Fibroblast of gingiva (primary cell): ENCODE measurements around the gene BRIX1.
A peak's percentile ranks its signal among the peaks of the same experiment; 100 is the strongest.
"Not testable (repeated sequence)": the region's sequence is repeated elsewhere in the genome, so short reads cannot be mapped to it uniquely, and the experiment has no call there.

Source experiments
- DNase-seq: peaks from one replicate; pipeline ENCODE4 v3.0.0-alpha.2; 2011; ENCODE audit warnings: low read depth

BRIX1 gene

DNA sequence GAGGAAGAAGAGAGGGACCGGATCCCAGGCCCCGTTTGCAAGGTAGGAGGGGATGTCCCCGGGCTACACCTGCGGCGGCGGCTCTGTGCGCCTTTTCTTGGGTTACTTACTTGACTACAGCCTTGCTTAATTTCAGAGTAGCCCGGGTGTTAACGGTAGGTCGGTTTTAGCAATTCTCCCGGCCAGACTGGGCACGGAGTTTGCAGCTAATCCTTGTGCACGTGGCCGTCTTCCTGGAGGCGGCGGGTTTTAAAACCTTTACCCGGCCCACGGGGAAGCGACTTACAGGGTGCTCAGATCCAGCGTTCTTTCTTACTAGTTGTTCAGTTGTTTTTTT, 313 bp downstream of the BRIX1 start:
- no peak for DNase-seq

DNA sequence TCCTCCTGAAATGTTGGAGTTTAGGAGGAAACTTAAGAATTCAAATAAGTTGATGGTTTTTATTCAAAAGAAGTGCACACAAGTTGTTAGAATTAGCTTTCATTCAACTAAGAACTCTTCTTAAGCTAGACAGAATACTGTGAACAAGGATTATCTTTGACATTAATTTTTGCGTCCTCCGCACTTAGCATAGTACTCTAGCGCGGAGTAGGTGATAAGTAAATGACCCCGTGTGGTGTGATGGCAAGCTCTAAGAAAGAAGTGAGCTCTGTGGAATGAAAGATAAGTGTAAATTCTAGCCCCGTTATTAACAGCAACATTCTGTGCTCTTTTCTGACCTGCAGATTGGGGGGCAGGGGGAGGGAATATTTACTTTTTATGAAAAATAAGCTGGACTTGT, 1.0 kb downstream of the BRIX1 start:
- no peak for DNase-seq

DNA sequence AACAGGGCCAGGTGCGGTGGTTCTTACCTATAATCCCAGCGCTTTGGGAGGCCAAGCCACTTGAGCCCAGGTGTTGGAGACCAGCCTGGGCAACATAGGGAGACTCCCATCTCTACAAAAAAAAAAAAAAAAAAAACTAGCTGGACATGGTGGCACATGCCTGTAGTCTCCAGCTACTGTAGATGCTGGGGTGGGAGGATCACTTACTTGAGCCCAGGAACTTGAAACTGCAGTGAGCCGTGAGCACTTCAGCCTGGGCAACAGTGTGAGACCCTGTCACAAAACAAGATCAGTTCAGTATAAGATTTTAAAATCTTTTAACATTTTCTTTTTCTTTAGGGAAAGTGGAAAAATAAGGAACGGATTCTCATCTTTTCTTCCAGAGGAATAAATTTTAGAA, 2.5 kb downstream of the BRIX1 start:
- DNase-seq, result no peak

DNA sequence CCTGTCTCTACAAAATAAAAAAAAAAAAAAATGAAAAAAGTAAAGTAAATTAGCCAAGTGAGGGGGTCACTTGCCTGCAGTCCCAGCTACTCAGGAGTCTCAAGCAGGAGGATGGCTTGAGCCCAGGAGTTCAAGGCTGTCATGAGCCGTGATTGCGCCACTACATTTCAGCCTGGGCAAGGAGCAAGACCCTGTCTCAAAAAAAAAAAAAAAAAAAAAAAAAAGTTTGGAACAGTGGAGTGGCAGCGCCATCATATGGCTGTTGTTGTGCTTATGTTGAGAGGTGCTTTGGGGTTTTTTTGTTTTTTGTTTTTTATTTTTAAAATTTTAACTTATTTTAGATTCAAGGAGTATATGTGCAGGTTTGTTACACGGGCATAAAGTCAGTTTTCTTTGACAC, 3.6 kb downstream of the BRIX1 start:
- DNase-seq, result no peak

DNA sequence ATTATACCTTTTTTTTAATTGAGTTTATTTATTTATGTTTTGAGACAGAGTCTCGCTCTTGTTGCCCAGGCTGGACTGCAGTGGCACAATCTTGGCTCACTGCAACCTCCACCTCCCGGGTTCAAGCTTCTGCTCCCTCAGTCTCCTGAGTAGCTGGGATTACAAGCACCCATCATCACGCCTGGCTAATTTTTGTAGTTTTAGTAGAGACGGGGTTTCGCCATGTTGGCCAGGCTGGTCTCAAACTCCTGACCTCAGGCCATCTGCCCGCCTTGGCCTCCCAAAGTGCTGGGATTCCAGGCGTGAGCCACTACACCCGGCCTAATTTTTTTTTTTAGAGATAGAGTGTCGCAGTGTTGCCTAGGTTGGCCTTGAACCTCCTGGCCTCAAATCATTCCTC, 7.7 kb downstream of the BRIX1 start:
- DNase-seq, result not testable (repeated sequence)

DNA sequence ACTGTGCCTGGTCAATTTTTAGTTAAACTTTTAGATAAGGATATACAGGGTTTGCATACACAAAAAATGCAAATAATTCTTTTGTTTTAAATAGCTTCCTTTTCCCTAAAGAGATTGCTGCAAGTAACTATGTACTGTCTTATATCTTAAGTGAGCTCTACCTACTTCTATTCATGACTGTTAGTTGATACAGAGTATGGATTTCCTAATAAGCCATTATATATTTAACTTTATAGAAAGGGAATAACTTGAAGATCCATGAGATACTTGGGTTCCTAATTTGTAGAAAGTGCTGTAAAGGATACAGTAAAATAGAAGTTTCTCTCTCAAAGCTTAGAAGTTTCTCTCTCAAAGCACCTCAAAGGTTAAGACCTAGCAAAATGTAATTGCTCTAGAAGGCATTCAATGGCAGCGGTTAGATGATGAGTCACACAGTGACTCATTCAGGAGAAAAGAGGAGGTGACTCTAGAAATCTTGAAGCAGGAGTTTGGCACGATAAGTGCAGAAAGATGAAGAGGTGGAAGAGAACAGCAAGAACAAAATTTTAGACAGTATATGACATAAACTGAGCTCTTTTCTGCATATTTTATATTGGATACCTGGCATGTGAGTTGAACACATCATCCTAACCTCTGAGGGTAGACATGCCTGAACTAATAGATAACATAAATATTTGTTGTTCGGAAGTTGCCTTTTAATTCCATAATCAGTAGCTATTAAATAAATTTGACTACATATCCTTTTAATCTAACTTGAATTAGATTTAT, 8.4 kb downstream of the BRIX1 start:
- DNase-seq, result peak; percentile 41

DNA sequence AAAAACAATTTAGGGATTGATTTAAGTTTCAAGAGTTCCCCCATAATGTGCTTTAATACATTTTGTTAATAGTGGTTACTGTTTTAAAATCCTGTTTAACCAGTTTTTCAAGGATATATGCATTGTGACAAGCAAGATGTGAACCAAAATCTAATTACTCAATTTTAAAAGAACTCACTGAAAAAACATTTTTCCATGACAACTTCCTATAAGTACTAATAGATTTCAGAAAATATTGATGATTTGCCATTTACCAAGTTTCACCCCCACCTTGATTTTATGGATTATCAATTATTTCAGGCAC, 8.9 kb downstream of the BRIX1 start:
- DNase-seq, result no peak

DNA sequence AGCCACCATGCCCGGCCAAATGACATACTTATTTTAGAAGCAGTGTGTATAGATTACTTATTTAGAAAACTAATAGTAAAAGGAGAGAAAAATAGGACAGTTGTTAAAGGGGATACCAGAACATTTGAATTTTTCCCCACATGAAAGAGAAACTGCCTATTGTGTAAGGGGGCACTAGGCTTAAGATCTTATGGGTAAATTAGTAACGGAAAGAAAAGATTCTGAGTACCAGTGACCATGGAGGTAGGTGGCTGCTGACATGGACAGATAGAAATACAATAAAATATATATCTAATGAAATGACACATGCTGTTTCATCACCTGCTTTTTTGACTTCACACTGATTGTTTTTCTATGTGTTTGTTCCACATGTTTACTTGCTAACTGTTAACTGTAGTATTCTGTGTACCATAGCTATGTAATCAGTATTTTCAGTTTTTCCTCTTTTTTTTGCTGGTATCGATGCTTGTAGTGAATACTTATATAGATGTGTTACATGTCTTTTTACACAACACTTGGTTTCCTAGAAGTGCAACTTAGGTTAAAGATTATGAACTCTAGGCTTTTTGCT, 10.9 kb downstream of the BRIX1 start:
- no peak for DNase-seq

DNA sequence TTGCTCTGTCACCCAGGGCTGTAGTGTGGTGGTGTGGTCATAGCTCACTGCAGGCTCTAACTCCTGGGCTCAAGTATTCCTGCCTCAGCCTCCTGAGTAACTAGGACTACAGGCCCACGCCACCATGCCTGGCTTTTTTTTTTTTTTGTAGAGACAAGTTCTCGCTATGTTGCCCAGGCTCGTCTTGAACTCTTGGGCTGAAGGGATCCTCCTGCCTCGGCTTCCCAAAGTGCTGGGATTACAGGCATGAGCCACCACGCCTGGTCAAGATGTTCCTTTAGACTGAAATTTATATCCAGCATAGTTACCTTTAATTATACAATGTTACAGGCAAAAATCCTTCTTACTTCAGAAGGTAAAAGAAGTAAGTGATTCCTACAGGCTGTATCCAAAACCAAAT, 12.3 kb downstream of the BRIX1 start:
- DNase-seq, result no peak

DNA sequence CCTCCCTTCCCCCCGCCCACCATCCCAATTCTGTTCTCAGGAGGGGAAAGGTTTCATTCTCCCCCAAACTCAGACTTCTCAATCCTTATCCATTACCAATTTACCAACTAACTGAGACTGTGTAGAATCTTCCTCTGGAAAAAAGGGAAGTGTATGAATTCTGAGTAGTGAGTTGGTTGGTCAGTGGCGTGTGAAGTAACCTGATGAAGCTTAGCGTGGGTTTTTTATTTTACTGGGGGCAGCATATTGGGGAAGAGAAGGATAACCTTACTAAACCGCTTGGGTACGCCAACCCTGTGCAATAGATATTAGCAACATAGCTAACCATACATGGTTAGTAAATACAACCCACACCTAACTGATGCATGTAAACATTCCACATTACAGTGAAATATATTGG, 12.8 kb downstream of the BRIX1 start:
- DNase-seq, result no peak

DNA sequence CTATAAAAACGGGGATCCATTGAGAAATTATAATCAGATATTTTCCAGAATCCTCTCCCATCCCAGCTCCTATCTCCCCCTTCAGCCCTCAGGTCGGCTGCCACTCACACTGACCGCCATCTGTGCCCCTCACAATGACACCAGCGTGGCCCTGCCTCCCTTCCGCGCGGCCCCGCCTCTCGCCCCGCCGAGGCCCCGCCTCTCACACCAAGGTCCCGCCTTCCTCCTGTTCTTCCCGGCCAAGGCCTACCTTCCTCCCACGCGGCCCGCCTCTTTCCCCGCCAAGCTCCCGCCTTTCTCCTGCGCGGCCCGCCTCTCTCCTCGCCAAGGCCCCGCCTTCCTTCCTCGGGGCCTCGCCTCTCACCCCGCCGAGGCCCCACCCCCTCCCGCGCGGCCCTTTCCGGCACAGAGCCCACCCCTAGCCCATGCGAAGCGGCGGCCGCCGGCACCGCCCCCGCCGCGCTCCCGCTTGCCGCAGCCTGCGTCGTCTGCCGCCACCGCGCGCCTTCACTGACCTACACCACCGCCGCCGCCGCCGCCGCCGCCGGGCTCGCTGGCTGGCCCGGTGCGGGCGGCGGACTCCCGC, 13.7 kb downstream of the BRIX1 start, which contains the start of gene DNAJC21:
Gene DNAJC21 (plus strand): TSS at position 426 of the 586 bp plus-strand sequence. CDS start 261 bp downstream, outside the sequence.
- DNase-seq, result peak; percentile 98

DNA sequence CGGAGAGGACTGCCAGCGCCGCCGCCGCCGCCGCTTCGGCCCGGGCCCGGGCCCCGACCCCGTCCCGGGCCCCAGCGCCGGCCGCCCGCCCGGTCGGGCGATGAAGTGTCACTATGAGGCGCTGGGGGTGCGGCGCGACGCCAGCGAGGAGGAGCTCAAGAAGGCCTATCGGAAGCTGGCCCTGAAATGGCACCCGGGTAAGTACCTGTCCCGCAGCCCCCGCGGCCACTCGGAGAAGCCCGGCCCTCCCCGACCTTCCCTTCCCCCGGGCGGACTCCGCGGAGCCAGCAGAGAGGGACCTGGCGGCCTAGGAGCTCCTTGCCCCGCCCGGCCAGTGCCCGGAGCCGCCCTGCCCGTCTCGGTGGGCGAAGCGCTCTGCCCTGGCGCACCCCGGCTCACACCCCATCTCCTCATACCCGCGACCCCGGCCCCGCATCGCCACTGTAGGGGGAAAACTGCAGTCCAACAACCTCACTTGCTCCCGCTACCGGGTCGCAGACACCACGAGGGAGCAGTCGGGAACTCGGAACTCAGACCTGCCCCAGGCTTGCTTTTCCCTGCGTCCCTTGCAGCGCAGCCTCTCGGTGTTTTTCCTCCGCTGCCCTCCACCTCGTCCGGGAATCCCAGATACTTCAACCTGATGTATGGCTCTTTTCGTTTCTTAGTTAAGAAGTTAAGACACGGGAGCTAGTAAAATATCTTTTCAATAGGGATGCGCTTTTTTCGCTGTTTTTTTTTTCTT, 14.4 kb downstream of the BRIX1 start:
- DNase-seq, result peak; percentile 87

DNA sequence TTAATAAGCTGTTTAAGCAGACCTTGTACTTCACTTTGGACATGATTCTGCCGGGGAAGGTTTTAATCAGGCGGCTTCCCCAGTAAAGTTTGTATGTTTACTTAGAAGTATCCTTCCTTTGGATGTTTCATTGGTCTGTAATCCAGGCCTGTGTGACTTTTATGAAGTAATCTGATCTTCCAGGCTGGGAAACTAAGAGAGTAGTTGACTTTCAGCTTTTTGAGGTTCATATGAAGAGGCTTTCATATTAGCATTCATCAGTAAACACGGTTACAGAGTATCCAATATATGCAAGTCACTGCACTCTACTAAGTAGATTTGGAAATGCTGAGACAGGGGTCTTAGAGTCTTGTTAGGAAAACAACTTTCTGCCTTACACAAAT, 14.9 kb downstream of the BRIX1 start:
- peak; percentile 45 for DNase-seq

DNA sequence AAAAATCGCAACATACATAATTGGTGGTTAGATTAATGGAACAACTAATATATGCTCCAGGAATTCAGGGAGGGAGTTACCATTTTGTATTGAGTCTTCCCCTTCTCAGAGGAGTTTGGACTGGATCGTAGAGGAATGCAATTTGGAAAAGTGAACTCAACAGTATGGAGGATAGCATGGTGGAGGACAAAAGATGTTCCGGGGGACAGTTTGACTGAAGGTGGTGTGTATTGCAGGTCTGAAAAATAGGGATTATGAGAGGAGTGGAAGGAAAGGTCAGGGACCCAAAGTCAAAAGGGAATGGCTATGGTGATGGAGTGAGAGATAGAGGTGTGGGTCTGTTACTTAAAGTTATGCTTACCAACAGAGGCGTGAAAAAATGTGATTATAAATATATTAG, 15.4 kb downstream of the BRIX1 start:
- no peak for DNase-seq

DNA sequence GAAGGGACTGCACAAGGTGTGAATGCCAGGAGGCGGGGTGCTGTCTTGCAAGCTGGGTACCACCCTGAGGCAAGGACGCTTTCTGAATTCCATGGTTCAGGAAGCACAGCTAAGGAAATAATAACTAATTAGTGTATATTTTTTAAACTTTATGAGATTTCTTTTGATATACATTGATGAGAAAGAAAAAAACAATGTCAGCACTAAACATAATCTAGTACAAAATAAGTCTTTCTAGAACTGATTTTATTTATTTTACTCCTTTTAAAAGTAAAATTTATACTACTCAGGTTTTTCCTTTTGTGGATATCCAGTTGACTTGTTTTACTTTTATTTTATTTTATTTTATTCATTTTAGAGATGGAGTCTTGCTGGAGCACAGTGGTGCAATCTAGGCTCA, 17.4 kb downstream of the BRIX1 start:
- no peak for DNase-seq

DNA sequence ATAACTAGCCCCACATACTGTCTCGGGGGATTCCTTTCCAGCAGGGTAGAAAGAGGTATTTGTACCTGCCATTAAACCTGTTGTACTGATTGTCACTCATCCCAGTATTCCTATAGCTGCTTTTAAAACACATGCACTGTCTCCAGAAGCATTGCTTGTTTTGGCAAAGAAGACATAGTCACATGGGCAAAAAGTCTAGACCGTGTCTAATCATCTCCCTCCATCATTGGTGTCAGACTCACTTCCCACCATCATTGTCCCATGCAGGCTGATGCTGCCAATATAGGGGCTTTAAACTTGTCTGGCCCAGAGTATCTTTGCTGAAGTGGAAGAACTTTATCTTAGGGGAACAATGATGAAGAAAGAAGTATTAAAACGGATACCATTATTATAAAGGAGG, 26.4 kb downstream of the BRIX1 start:
- DNase-seq, result no peak

DNA sequence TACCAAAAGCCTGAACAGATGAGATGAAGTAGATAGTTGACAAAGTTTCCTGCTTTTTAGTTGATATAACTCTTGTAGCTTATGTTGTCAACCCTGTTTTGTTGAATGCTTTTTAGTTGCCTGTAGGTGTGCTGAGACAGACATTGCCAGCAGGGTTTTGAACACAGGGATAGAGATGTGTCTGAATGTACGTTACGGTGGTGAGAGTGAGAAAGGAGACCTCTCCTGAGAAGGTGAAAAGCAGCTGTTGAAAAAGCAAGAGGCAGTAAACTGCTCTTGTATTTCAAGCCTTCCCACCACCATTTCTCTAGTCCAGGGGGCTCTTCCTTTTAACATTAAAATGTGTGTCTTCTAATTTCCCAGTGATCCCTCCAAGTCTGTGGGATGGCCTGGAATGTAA, 28.5 kb downstream of the BRIX1 start:
- no peak for DNase-seq

DNA sequence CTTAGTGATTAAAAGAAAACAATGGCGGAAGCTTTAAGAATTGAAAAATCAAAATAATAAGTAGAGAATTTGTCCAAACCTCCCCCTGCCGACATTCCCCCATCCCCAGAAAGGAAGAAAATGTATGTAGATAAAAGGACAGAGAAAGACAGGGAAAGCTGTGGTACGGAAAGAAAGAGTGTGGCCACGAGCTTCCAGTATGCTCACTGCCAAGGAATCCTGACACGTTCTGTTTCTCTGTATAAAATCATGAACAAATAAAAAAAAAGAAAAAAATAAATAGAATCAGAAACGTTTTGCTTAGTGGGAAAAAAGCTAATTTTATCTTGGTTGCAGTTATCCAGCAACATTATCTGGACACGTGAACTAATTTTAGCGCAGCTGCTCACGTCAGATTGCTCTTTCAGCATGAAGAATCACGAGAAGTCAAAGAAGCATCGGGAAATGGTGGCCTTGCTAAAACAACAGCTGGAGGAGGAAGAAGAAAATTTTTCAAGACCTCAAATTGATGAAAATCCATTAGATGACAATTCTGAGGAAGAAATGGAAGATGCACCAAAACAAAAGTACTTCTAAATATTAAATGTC, 29.0 kb downstream of the BRIX1 start:
- DNase-seq, result no peak

DNA sequence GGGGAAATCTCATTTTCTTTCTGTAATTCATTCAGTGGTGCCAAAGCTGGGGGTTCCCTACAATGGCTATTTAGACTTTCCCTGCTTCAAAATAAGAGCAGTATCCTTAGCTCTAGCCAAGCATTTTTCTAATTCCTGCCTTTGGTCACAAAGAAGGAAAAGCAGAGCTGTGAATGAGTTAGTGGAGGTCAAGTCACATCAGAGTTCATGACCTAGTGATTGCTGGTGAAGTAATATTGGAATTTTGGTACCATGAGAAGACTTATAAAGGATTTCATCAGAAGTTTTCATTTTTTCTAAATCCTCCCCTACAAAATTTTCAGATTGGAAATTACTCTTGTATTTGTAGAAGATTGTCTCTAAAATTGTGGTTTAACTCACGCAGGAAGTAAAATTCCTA, 41.8 kb downstream of the BRIX1 start:
- DNase-seq, result no peak

DNA sequence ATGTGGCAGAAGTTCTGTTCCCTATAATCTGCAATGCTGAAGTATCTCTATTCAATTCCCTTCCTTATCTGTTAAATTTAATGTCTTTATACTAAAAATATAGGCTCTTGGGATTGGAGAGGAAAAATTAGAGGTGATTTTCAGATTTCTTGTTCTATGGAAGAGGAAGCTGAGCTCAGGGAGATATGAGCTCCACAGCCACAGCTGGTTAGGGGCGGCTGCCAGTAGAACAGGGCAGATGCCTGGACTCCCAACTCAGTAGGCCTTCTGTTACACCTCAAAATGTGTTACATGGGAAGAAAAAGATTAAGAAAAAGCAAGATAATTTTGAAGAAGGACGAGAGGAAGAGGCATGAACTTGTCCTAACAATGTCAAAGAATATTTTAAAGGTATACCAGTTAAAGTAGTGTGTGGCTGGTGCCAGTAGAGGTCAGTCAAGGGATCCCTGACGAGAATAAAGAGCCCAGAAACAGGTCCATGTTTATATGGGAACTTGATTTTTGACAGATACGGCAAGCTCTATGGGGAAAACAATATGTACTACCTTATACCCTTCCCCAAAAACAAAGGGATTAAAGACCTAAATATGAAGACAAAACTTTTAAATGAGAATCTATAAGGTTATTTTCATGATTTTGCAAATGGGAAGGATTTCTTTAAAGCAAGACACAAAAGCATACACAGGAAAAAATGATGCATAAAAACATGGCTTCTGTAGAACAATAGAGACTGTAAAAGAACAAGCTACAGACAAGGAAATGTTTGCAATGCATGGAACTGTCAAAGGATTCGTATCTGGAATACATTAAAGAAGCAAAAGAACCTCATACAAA, 42.6 kb downstream of the BRIX1 start:
- DNase-seq, result peak; percentile 9

DNA sequence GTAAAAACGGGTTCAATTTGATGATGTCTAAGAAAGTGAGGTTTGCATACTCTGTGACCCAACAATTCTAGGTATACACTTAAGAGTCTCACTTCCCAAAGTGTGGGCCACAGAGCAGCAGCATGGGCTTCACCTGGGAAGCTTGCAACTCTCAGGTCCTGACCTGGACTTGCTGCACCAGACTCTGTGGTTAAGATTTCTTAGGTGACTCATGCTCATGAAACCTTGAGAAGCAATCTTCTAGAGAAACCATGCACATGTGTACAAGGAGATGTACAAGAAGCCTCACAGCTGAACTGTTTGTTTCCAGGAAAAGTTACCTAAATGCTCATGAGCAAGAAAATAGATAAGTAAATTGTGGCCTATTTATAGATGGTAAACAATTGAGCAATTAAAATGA, 43.8 kb downstream of the BRIX1 start:
- peak; percentile 11 for DNase-seq

DNA sequence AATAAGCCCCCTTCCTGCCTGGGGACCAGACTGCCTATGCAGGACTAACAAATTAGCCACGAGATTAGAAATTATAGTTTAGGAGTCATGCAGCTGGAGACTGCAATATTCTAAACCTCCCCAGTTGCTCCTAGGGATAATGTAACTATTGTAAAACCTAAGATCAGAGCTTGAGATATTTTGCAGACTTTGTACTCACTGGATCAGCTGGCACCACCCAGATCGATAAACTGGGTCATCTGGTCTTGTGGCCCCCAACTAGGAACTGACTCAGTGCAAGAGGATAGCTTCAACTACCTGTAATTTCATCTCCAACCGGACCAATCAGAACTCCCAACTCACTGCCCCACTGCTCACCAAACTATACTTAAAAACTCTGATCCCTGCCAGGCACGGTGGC, 52.0 kb downstream of the BRIX1 start:
- DNase-seq, result no peak
